Right atrium auricular region (tissue), 2 donors: ENCODE data around the gene OXSR1. TPM values are rescaled to one million over a fixed set of nuclear protein-coding genes. Genes with fewer than 3 reads are reported as not detected.

Experiments used
- DNase-seq: peaks from one replicate; pipeline ENCODE4 v3.0.0-alpha.2; 2019; ENCODE audit warnings: low spot score
- H3K27ac ChIP-seq, 2 donors: fragments of 200-600 bp; sonication (generic); 1 replicate in 1 of 2; 2 replicates in 1 of 2; pipeline ENCODE4 v1.5.1; 2016 to 2019
- H3K27me3 ChIP-seq, 2 donors: fragments of 200-600 bp; sonication (generic); one replicate each; pipeline versions ENCODE4 v1.5.1 to v1.6.0; 2017 to 2019
- H3K36me3 ChIP-seq: fragments of 200-600 bp; sonication (generic); one replicate; pipeline ENCODE4 v1.5.1; 2016
- H3K4me1 ChIP-seq, 2 donors: fragments of 200-600 bp; sonication (generic); one replicate each; pipeline versions ENCODE4 v1.5.1 to v1.6.0; 2017 to 2019
- H3K4me3 ChIP-seq, 2 donors: fragments of 200-600 bp; sonication (generic); 1 replicate in 1 of 2; 2 replicates in 1 of 2; pipeline ENCODE4 v1.5.1; 2017 to 2019; ENCODE audit warnings: mild to moderate bottlenecking in 1 of 2, moderate library complexity in 1 of 2
- H3K9me3 ChIP-seq, 2 donors: fragments of 200-600 bp; sonication (generic); one replicate each; pipeline ENCODE4 v1.5.1; 2019
- total RNA-seq, 2 donors: library from RNA; depleted of rRNA; stranded (reverse); fragments of >200 nt; gene quantifications; one replicate each; pipeline ENCODE4 v1.1.0, GENCODE V29; 2016
- TF ChIP-seq, protein P1 (sequence below), 2 donors: fragments of 200-600 bp; sonication (generic); IDR thresholded peaks; one replicate each; pipeline ENCODE4 v1.5.1; 2019; ENCODE audit warnings: antibody characterized with exemption in 2 of 2

OXSR1 gene
- total RNA-seq: 10 to 100 TPM; 25.8 to 27.2 TPM

DNA sequence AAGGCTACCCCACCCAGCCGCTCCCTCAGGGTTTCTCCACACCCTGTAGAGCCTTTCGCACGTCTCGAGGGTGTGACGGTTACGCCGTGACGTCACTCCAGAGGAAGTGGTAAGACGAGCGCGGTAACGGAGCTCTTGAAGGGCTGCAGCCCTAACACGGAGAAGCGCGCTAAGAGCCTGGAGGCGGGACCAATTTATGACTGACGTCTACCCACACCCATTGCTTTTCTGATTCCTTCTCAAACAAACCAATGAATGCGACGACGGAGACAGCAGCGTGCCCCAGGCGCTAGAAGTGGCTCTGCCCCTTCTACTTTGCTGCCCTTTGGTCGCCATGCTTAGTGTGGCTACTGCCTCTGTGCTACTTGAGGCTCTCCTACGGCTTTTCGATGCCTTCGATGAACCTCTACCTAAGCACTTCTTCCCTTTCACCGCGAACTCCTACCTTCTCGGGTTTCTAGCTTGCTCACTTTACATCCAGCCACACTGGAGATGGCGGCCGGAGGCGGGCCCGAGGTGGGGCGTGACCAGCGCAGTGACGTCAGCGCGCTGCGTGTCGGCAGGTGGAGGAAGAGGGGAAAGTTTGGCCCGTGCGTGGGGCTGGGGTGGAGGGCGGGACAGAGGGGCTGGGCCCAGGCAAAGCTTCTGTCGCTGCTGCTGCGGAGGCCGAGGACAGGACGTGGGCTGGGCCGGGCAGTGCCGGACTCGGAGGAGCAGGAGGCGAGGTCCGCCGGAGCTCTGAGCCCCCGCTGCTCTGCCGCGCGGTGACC is at the start of gene OXSR1:
OXSR1 (plus strand) TSS at position 586 of the 770 bp plus-strand sequence. CDS start 340 bp downstream, outside the sequence.
- TF ChIP-seq, protein P1, sequence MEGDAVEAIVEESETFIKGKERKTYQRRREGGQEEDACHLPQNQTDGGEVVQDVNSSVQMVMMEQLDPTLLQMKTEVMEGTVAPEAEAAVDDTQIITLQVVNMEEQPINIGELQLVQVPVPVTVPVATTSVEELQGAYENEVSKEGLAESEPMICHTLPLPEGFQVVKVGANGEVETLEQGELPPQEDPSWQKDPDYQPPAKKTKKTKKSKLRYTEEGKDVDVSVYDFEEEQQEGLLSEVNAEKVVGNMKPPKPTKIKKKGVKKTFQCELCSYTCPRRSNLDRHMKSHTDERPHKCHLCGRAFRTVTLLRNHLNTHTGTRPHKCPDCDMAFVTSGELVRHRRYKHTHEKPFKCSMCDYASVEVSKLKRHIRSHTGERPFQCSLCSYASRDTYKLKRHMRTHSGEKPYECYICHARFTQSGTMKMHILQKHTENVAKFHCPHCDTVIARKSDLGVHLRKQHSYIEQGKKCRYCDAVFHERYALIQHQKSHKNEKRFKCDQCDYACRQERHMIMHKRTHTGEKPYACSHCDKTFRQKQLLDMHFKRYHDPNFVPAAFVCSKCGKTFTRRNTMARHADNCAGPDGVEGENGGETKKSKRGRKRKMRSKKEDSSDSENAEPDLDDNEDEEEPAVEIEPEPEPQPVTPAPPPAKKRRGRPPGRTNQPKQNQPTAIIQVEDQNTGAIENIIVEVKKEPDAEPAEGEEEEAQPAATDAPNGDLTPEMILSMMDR (IDR thresholded peaks at IDR 0.05): no peak
- H3K27ac ChIP-seq: peak within 1 kb of the TSS; percentile 99
- H3K4me1 ChIP-seq: peaks cover 0 to 25% of the 10 kb centered on the region in 2 donors
- H3K9me3 ChIP-seq: no peaks in the 10 kb centered on the region
- H3K4me3 ChIP-seq: peak within 1 kb of the TSS; percentile 83 to 88
- no peaks in the 10 kb centered on the region for H3K27me3 ChIP-seq
- no peaks in the 10 kb centered on the region for H3K36me3 ChIP-seq
- DNase-seq: peak; percentile 100

DNA sequence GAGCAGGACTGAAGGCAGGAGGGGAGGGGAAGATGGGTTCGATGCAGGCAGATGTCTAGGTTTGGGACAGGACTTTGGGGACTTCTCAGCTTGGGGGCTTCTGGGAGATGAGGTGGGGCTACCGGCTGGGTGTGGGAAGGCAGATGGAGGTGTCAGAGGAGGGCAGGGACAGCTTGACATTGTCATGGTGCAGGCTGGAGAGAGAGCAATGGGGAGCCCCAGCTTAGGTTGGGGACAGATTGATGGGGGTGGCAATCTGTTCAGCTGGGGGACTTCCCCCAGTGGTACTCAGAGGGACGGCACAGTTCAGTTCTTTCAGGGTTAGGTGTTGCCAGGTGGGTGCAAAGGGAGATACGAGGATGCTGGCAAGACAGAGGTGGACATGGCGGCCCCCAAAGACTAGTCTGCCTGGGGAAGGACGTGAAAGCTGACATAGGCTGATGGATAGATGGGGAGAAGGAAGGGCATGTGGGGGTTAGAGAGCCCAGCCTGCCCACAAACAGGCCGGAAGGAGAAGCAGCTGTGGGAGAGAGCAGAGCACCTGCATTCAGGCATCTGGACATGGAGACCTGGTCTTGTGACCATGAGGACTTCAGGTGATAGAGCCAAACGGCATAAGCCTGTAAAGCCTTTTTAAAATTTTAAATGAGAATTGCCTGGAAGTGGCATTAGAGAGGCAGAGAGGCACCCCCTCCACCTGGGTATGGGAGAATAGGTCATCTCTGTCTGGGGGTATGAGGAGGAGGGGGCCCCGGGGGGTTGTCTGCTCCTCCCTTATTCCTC is 49.5 kb upstream of the OXSR1 start:
- Histone ChIP-seq H3K9me3 (no peaks in the 10 kb centered on the region), H3K27me3 (no peaks in the 10 kb centered on the region), H3K4me3 (no peak overlapping the region), H3K4me1 (no peaks in the 10 kb centered on the region), H3K27ac (no peak overlapping the region), H3K36me3 (peaks cover 9% of the 10 kb centered on the region)
- TF ChIP-seq, protein P1 (IDR thresholded peaks at IDR 0.05): no peak
- no peak for DNase-seq

DNA sequence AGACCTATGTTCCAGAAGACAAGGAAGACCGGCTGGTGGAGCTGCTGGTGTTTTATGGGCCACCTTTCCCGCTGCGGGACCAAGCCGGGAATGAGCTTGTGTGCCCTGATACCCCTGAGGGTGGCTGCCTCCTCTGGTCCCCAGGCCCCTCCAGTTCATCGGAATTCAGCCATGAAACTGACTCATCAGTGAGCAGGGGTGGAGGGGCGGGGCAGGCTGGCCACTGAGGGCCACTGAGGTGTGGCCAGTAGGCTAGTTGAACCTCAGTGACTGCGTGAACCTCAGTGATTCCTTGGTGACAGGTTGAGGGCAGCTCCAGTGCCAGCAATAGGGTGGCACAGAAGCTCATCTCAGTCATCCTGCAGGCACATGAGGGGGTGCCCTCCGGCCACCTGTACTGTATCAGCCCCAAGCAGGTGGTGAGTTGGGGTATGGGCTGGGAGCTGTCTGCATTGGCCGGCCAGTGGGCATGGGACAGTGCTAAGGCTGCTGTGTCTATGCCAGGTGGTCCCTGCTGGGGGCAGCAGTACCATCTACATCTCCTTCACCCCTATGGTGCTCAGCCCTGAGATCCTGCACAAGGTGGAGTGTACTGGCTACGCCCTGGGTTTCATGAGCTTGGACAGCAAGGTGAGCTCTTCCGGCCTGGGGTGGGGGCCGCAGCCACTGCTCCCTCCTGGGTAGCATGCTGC is 48.7 kb upstream of the OXSR1 start:
- Histone ChIP-seq H3K27ac (no peak overlapping the region), H3K4me1 (no peaks in the 10 kb centered on the region), H3K9me3 (no peaks in the 10 kb centered on the region), H3K27me3 (no peaks in the 10 kb centered on the region), H3K36me3 (peaks cover 17% of the 10 kb centered on the region), H3K4me3 (no peak overlapping the region)
- TF ChIP-seq, protein P1 (IDR thresholded peaks at IDR 0.05): no peak
- DNase-seq: no peak

DNA sequence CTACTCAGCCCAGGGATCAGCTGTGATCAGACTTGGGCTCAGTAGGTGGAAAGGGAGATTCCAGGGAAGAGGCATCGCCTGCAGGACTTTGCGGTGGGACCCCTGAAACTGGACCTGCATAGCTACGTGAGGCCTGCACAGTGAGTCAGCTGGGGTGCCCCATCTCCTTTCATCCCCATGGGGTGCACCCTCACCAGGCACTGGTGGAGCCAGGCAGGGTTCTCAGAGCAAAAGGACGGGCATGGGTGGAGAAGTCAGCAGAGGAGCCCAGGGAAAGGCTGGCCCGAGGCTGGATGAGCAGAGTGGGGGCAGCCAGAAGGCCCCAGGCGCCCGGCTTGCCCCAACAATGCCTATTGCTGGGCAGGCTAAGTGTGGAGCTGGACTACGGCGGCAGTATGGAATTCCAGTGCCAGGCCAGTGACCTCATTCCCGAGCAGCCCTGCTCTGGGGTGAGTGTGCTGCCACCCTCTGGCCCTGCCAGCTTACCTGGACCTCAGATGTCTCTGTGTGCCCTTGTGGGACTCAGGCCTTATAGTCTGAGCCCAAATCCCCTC is 48.1 kb upstream of the OXSR1 start:
- H3K4me1 ChIP-seq: no peaks in the 10 kb centered on the region
- TF ChIP-seq, protein P1 (IDR thresholded peaks at IDR 0.05): no peak
- no peak for DNase-seq
- peaks cover 22% of the 10 kb centered on the region for H3K36me3 ChIP-seq
- H3K4me3 ChIP-seq: no peak overlapping the region
- H3K27me3 ChIP-seq: no peaks in the 10 kb centered on the region
- no peaks in the 10 kb centered on the region for H3K9me3 ChIP-seq
- no peak overlapping the region for H3K27ac ChIP-seq

DNA sequence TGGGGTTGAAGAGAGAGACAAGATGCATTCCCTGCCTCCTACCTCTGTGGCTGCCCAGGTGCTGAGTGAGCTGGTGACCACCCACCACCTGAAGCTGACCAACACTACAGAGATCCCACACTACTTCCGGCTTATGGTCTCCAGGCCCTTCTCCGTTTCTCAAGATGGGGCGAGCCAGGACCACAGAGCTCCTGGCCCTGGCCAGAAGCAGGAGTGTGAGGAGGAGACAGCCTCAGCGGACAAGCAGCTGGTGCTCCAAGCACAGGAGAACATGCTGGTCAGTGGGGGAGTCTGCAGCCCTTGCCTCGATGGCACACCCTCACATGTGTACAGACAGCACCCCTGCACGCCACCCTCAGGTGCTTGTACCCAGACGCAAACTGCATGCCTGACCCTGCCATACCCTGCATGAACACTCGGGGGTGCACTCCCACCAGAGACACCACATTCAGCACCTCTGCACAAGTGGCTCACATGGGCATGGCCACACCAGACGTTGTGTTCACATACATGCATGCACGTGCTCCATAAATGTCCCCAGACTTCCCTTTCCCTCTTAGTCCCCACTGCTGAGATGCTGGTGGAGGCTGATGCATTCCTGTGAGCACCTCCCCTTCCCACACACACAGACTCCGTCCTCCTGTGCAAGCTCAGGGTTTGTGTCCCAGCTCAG is 47.5 kb upstream of the OXSR1 start:
- no peaks in the 10 kb centered on the region for H3K9me3 ChIP-seq
- peaks cover 29% of the 10 kb centered on the region for H3K36me3 ChIP-seq
- no peaks in the 10 kb centered on the region for H3K4me1 ChIP-seq
- DNase-seq: peak; percentile 69
- TF ChIP-seq, protein P1 (IDR thresholded peaks at IDR 0.05): peak; percentile 66 to 80
- no peak overlapping the region for H3K27ac ChIP-seq
- H3K4me3 ChIP-seq: no peak overlapping the region
- H3K27me3 ChIP-seq: no peaks in the 10 kb centered on the region
